CD4-positive, alpha-beta T cell treated with Interleukin-1 beta for 1 hour (primary cell): ENCODE data around the gene PNPLA1.
A peak's percentile ranks its signal among the peaks of the same experiment; 100 is the strongest.

Experiments used
- DNase-seq, 2 donors: peaks; one replicate each; pipeline ENCODE4 v3.0.0-alpha.2; 2020 to 2022

The PNPLA1 gene

GRCh38 chr6:36285797-36286196 is 15.9 kb downstream of the PNPLA1 start:
- DNase-seq: no peak

- DNase-seq: no peak
Observed at GRCh38 chr6:36286858-36287257, 17.0 kb downstream of the PNPLA1 start.

DNA sequence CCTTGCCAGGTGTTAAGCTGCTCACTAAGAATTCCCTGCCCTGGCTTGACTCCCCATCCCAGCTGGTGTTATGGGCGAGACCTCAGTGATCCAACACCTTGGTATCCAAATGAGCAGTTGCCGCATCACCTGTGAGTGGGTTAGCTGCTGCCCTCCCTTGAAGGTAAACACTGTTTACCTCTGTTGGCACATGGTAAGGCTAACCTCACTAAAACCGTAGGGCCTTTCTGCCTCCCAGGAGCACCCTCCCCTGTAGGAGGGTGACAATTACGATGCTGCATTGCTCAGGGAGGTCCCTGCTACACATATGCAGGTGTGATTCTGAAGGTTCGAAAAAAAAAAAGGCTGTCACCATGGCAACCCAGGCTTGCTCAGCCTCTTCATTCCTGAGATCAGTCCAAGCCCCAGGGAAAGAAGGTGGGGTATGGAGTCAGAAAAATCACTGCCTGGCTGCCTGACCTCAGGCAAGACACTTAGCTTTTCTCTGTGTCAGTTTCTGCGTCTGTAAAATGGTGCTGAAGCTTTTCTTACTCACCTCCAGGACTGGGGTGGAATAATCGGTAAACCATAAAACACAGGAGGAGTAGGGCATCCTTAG is 19.5 kb downstream of the PNPLA1 start:
- no peak for DNase-seq

GRCh38 chr6:36290668-36291620 is 21.1 kb downstream of the PNPLA1 start:
- peak; percentile 17 to 85 for DNase-seq

DNA sequence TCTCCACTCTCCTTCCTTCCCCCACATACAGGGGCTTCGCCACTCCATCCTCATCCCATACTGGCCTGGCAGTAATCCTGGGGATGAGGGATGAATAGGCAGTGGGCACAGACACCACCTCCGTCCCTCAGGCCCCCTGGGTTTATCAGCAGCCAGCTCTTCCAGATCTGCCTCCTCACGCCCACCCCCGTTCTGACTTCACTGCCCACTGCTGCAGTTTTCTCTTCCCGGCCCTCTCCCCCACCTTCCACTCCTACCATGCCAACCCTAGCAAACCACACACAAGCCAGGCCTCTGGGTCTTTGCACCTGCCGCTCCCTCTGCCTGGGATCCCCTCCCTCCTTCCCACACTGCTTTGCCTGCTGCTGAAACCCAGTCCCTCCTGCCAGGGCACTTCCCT is 22.3 kb downstream of the PNPLA1 start:
- no peak for DNase-seq

- DNase-seq: no peak
Observed at GRCh38 chr6:36296240-36296639, 26.4 kb downstream of the PNPLA1 start.

DNA sequence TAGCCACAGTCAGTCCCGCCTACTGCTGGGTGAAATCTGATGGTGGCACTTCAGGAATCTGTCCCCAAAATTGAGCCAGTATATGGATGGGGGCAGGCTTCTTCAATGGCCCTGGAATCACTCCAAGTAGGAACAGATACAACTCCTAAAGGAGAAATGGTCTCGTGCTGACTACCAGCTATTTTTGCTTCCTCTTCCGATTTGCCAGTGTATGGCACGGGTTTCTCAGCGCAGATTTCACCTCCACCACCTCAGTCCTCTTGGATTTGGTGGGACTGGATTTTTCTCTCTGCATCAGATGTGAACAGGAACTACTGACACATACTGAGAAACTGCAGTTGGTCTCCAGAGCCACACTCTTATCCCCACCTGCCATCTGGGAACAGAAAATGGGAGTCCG is 27.2 kb downstream of the PNPLA1 start:
- DNase-seq: no peak

DNA sequence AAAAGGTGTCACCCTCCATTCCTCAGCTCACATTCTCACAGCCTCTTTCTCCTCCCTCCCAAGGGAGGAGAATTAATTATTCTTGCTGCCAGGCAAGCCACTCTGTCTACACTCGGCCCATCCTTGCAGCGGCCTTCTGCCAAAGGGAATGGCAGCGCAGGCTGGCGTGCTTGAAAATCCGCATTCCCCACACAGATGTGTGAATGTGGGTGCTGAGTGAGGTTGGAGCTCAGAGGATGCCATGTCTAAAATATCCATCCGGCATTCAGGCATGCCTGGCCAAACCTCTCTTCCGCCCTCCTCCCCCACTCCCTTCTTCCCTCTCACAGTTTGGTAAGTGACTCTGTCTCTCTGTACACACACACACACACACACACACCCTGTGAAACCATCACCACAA is 27.7 kb downstream of the PNPLA1 start:
- no peak for DNase-seq

DNA sequence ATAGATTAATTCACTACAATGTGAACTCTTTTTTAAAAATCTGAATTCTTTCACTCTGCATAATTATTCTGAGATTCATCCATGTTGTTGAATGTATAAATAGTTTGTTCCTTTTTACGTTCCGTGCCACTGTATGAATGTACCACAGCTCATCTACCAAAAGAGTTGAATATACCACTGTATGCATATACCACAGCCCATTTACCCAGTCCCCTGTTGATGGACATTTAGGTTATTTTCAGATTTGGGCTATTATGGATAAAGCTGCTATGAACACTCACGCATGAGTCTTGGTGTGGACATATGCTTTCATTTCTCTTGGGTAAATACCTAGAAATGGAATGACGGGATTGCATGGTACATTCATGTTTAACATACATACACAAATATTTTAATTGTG is 28.2 kb downstream of the PNPLA1 start:
- DNase-seq: no peak

DNA sequence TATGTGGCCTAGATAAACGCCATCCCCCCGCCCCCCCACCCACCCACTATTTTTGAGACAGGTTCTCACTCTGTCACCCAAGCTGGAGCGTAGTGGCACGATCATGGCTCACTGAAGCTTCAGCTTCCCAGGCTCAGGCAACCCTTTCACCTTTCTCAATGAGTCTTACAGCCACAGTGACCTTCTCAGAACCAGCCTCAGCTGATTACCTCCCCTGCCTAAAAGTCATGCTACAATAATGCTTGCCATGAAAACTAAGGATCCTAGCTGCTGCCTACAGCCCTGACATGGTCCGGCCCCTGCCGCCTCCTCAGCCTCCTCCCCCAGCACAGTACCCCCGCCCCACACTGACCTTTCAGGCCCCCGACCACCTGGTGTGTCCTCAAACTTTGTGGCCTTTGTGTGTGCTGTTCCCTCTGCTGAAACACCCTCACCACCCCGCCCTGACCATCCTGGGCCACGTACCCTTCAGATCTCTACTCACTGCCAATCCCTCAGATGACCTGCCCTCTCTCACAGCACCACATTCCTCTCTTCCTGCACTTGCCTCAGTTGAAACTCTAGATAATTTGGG is 31.3 kb downstream of the PNPLA1 start:
- DNase-seq: no peak

DNA sequence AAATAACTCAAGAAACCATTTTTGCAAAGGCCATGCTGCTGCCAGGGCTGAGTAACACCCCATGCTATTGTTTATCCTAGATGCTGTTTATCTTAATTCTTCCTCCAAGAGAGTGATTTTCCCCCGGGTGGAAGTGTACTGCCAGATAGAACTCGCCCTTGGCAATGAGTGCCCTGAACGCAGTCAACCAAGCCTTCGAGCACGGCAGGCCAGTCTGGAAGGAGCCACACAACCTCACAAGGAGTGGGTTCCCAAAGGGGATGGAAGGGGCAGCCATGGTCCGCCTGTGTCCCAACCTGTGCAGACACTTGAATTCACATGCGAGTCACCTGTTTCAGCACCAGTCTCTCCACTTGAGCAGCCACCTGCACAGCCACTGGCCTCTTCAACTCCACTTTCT is 31.9 kb downstream of the PNPLA1 start:
- no peak for DNase-seq

- DNase-seq: peak; percentile 90 to 92
Observed at GRCh38 chr6:36302227-36302976, 32.5 kb downstream of the PNPLA1 start.

GRCh38 chr6:36305885-36306284 is 36.0 kb downstream of the PNPLA1 start:
- DNase-seq: no peak

GRCh38 chr6:36306375-36306774 is 36.5 kb downstream of the PNPLA1 start:
- DNase-seq: no peak

GRCh38 chr6:36308514-36308913 is 38.7 kb downstream of the PNPLA1 start:
- no peak for DNase-seq

- no peak for DNase-seq
Observed at GRCh38 chr6:36309203-36309602, 39.3 kb downstream of the PNPLA1 start.

DNA sequence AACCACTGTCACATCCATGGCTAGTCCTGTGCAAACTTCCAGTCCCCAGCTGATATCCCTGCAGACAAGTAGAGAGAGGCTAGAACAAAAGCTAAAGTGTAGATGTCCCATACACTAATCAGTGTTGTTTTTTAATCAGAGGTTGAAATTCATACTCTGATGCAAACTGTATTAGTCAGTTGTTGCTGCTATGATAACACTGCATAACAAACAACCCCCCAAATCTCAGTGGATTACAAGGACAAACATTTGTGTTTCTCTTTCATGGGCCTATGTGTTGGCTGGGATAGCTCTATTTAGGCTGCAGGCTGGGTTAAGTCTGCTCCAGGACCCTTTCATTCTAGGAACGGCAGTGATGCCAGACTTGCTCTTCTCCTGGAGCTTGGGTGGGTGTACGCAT is 40.0 kb downstream of the PNPLA1 start:
- no peak for DNase-seq

DNA sequence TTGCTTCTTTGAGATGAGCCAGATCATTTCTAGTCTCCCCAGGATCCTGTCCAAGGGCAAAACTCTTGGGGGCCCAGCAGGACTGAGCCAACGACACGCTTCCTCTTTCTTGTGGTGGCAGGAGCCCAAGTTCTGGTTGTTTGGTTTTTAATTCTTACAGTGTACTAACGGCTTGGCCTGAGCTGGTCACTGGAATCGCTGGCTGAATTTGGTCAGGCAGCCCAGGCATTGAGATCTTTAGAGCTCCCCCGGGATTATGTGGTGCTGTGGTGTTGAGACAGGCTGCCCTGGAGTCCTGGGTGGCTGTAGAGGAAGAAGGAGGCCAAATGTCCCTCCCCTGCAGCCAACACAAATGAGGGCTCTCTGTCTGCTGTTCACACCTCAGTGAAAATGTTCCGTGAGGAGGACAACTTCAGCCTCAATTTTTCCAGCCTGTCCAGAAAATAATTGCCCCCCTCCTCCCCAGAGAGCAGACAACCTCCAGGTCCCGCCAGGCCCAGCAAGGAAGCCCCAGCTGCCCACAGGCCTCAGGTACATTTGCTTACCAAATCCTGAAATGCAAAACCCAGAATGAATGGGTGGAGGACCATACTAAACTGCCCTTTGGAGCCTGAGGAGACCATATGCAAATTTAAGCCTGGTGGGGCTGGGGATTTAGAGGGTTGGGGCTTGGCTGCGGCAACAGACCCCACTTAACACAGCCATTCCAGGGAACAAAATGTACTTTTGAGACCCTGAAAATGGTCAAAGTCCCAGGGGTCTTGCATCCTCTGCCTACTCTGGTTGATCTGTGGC is 43.2 kb downstream of the PNPLA1 start:
- DNase-seq: no peak

DNA sequence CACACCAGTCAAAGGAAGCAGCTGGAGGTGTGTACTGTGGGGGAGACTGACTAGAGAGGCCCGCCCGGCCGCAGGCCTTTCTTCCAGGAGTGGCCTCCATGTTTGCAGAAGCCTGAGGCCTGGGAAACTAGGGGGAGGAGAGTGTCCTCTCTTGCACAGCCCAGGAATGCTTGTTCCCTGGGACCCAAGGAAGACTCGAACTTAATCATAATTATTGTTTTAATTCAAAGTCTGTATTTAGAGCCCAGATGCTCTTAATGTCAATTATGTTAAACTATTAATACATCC is 43.7 kb downstream of the PNPLA1 start:
- no peak for DNase-seq

- no peak for DNase-seq
Observed at GRCh38 chr6:36314221-36315014, 44.6 kb downstream of the PNPLA1 start.

- DNase-seq: no peak
Observed at GRCh38 chr6:36315921-36316320, 46.1 kb downstream of the PNPLA1 start.

GRCh38 chr6:36317623-36318022 is 47.8 kb downstream of the PNPLA1 start:
- DNase-seq: no peak
